ENCODE data around the gene PDE4D. TPM values are rescaled to one million over a fixed set of nuclear protein-coding genes. Genes with fewer than 3 reads are reported as not detected.

Gene PDE4D
- total RNA-seq, 2 experiments from 2014 or later = 0.50 to 0.51 TPM

GRCh38 chr5:59905188-59905587 is 11.7 kb upstream of the PDE4D start:
- CTCF ChIA-PET (ENCODE audit: unreplicated experiment) = no interaction called here
- no peaks in the 10 kb centered on the region for H3K9me2 ChIP-seq (ENCODE audit: insufficient read depth, low read length)
- H2AFZ ChIP-seq (ENCODE audit: low read length) = no peak overlapping the region
- no TSS peak for BruUV-seq (replicated peaks)
- intact Hi-C loops (cut with micrococcal nuclease; ENCODE audit: unreplicated experiment) = no loop called here
- H3K79me2 ChIP-seq (ENCODE audit: insufficient read depth, low read depth, low read length) = no peaks in the 10 kb centered on the region
- TF ChIP-seq, protein P1, sequence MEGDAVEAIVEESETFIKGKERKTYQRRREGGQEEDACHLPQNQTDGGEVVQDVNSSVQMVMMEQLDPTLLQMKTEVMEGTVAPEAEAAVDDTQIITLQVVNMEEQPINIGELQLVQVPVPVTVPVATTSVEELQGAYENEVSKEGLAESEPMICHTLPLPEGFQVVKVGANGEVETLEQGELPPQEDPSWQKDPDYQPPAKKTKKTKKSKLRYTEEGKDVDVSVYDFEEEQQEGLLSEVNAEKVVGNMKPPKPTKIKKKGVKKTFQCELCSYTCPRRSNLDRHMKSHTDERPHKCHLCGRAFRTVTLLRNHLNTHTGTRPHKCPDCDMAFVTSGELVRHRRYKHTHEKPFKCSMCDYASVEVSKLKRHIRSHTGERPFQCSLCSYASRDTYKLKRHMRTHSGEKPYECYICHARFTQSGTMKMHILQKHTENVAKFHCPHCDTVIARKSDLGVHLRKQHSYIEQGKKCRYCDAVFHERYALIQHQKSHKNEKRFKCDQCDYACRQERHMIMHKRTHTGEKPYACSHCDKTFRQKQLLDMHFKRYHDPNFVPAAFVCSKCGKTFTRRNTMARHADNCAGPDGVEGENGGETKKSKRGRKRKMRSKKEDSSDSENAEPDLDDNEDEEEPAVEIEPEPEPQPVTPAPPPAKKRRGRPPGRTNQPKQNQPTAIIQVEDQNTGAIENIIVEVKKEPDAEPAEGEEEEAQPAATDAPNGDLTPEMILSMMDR (conservative IDR thresholded peaks at IDR 0.05; ENCODE audit: low read length) = no peak
- TF ChIP-seq EZH2phosphoT487 (IDR thresholded peaks at IDR 0.05; ENCODE audit: borderline replicate concordance, low read depth, low read length) = no peak
- no peaks in the 10 kb centered on the region for H3K36me3 ChIP-seq (ENCODE audit: insufficient read depth, low read length)
- H3K9me3 ChIP-seq (ENCODE audit: low read length) = no peaks in the 10 kb centered on the region
- no peak overlapping the region for H3K4me3 ChIP-seq (ENCODE audit: low read depth, low read length, poor library complexity, severe bottlenecking)
- POLR2A ChIA-PET = no interaction called here
- no peak overlapping the region for H3K27ac ChIP-seq (ENCODE audit: low read depth, low read length, poor library complexity, severe bottlenecking)
- H4K20me1 ChIP-seq (ENCODE audit: insufficient read depth, low read length) = no peaks in the 10 kb centered on the region
- DNase-seq (ENCODE audit: low spot score) = no peak
- H3K4me2 ChIP-seq (ENCODE audit: low read length) = no peak overlapping the region
- H3K4me1 ChIP-seq (ENCODE audit: insufficient read depth, low read length, poor library complexity, severe bottlenecking) = no peaks in the 10 kb centered on the region

DNA sequence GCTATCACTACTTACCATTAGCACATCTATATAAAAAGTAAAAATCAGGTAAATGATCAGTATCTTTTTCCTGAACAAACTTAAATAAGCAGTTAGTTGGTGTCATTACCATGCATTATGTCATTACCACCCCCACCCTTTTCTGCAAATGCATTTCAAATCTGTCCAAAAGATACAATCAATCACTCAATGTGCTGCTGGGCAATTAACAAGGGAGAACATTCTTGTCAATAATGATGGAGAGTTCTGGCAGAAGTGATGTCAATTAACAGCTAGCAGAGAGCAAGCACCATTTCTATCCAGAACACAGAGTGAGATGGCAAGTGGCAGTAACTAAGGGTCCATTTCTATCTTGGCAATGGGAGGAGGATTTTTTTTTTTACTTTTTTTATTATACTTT is 3.5 kb upstream of the PDE4D start:
- H3K79me2 ChIP-seq (ENCODE audit: insufficient read depth, low read depth, low read length) = no peaks in the 10 kb centered on the region
- BruUV-seq (replicated peaks) = no TSS peak
- intact Hi-C loops (cut with micrococcal nuclease; ENCODE audit: unreplicated experiment) = no loop called here
- no peak for DNase-seq (ENCODE audit: low spot score)
- H3K4me1 ChIP-seq (ENCODE audit: insufficient read depth, low read length, poor library complexity, severe bottlenecking) = no peaks in the 10 kb centered on the region
- CTCF ChIA-PET (ENCODE audit: unreplicated experiment) = no interaction called here
- H2AFZ ChIP-seq (ENCODE audit: low read length) = no peak overlapping the region
- H3K9me3 ChIP-seq (ENCODE audit: low read length) = no peaks in the 10 kb centered on the region
- H3K4me2 ChIP-seq (ENCODE audit: low read length) = no peak overlapping the region
- no peaks in the 10 kb centered on the region for H3K9me2 ChIP-seq (ENCODE audit: insufficient read depth, low read length)
- H3K27ac ChIP-seq (ENCODE audit: low read depth, low read length, poor library complexity, severe bottlenecking) = no peak overlapping the region
- no peaks in the 10 kb centered on the region for H4K20me1 ChIP-seq (ENCODE audit: insufficient read depth, low read length)
- TF ChIP-seq, protein P1 (conservative IDR thresholded peaks at IDR 0.05; ENCODE audit: low read length) = no peak
- TF ChIP-seq EZH2phosphoT487 (IDR thresholded peaks at IDR 0.05; ENCODE audit: borderline replicate concordance, low read depth, low read length) = no peak
- H3K36me3 ChIP-seq (ENCODE audit: insufficient read depth, low read length) = no peaks in the 10 kb centered on the region
- no peak overlapping the region for H3K4me3 ChIP-seq (ENCODE audit: low read depth, low read length, poor library complexity, severe bottlenecking)
- POLR2A ChIA-PET = no interaction called here

- no peaks in the 10 kb centered on the region for H3K79me2 ChIP-seq (ENCODE audit: insufficient read depth, low read depth, low read length)
- no peak overlapping the region for H2AFZ ChIP-seq (ENCODE audit: low read length)
- no peaks in the 10 kb centered on the region for H3K4me1 ChIP-seq (ENCODE audit: insufficient read depth, low read length, poor library complexity, severe bottlenecking)
- no peak overlapping the region for H3K4me2 ChIP-seq (ENCODE audit: low read length)
- H3K9me2 ChIP-seq (ENCODE audit: insufficient read depth, low read length) = no peaks in the 10 kb centered on the region
- intact Hi-C loops (cut with micrococcal nuclease; ENCODE audit: unreplicated experiment) = no loop called here
- H3K4me3 ChIP-seq (ENCODE audit: low read depth, low read length, poor library complexity, severe bottlenecking) = no peak overlapping the region
- TF ChIP-seq, protein P1 (conservative IDR thresholded peaks at IDR 0.05; ENCODE audit: low read length) = no peak
- no peak for TF ChIP-seq EZH2phosphoT487 (IDR thresholded peaks at IDR 0.05; ENCODE audit: borderline replicate concordance, low read depth, low read length)
- BruUV-seq (replicated peaks) = no TSS peak
- no peaks in the 10 kb centered on the region for H3K9me3 ChIP-seq (ENCODE audit: low read length)
- ChIA-PET CTCF (ENCODE audit: unreplicated experiment) (no interaction called here), POLR2A (no interaction called here)
- H3K27ac ChIP-seq (ENCODE audit: low read depth, low read length, poor library complexity, severe bottlenecking) = no peak overlapping the region
- no peaks in the 10 kb centered on the region for H3K36me3 ChIP-seq (ENCODE audit: insufficient read depth, low read length)
- H4K20me1 ChIP-seq (ENCODE audit: insufficient read depth, low read length) = no peaks in the 10 kb centered on the region
- no peak for DNase-seq (ENCODE audit: low spot score)
These were observed 1.4 kb downstream of the PDE4D start for GRCh38 chr5:59891962-59892643.
